Gastrocnemius medialis (tissue), 4 donors: ENCODE measurements around the gene PRPF18. TPM values are rescaled to one million over a fixed set of nuclear protein-coding genes. Genes with fewer than 3 reads are reported as not detected.

Experiments used
- ATAC-seq, 2 donors: fragments of 150-250 bp; one replicate each; pipeline ENCODE4 v1.9.1; 2016
- DNase-seq, 2 donors: peaks; one replicate each; pipeline ENCODE4 v3.0.0-alpha.2; 2019
- H3K27ac ChIP-seq, 4 donors: fragments of 200-600 bp; sonication (generic); 1 replicate in 1 of 4; 2 replicates in 3 of 4; pipeline ENCODE4 v1.5.1; 2016 to 2018; ENCODE audit warnings: mild to moderate bottlenecking in 2 of 4, moderate library complexity in 1 of 4
- H3K27me3 ChIP-seq, 3 donors: fragments of 200-600 bp; sonication (generic) in 2 of 3; 1 replicate in 1 of 3; 2 replicates in 2 of 3; pipeline versions ENCODE4 v1.5.1 to v1.6.0; 2016 to 2019; ENCODE audit warnings: mild to moderate bottlenecking in 1 of 3, moderate library complexity in 1 of 3
- H3K36me3 ChIP-seq, 2 donors: fragments of 200-600 bp; sonication (generic) in 1 of 2; one replicate each; pipeline ENCODE4 v1.5.1; 2017 to 2018
- H3K4me1 ChIP-seq, 2 donors: fragments of 200-600 bp; sonication (generic) in 1 of 2; one replicate each; pipeline ENCODE4 v1.5.1; 2016 to 2017; ENCODE audit warnings: mild to moderate bottlenecking in 2 of 2
- H3K4me3 ChIP-seq, 4 donors: fragments of 200-600 bp; sonication (generic) in 3 of 4; 1 replicate in 1 of 4; 2 replicates in 3 of 4; pipeline ENCODE4 v1.5.1; 2016 to 2019; ENCODE audit warnings: mild to moderate bottlenecking in 2 of 4
- H3K9me3 ChIP-seq, 3 donors: fragments of 200-600 bp; sonication (generic) in 2 of 3; 1 replicate in 1 of 3; 2 replicates in 2 of 3; pipeline ENCODE4 v1.5.1; 2016 to 2019
- CTCF ChIP-seq, 5 experiments: fragments of 450-650 bp in 3 of 5; fragments of 200-600 bp in 2 of 5; sonication (generic) in 2 of 5; IDR thresholded peaks in 4 of 5; conservative IDR thresholded peaks in 1 of 5; 1 replicate in 4 of 5; 2 replicates in 1 of 5; pipeline ENCODE4 v1.5.1; 2016 to 2019; ENCODE audit warnings: antibody characterized with exemption in 5 of 5, mild to moderate bottlenecking in 3 of 5, moderate library complexity in 3 of 5
- POLR2A ChIP-seq, 2 donors: fragments of 450-650 bp; IDR thresholded peaks; one replicate each; pipeline ENCODE4 v1.6.1; 2017; ENCODE audit warnings: antibody characterized with exemption in 2 of 2, mild to moderate bottlenecking in 2 of 2, moderate library complexity in 2 of 2
- in situ Hi-C, 4 donors: fragments of 200-750 bp; cut with MboI; loops; one replicate each; pipeline versions ENCODE4 v1.15.0 to v1.8.0; 2017; ENCODE audit warnings: low sequenced_read_pairs in 4 of 4
- intact Hi-C: fragments of 100-400 bp; cut with DNase I; formaldehyde crosslinking; loops from one replicate; pipeline ENCODE4 v1.15.1; 2023; ENCODE audit warnings: low total_unique reads
- total RNA-seq, 4 donors: library from RNA; depleted of rRNA; stranded (reverse); fragments of >200 nt; gene quantifications; one replicate each; pipeline versions ENCODE4 v1.1.0 to v1.2.3, GENCODE V29; 2016

Gene PRPF18
- total RNA-seq, 4 donors from 2014 or later = 21.3 to 35.4 (median 28.1) TPM

DNA sequence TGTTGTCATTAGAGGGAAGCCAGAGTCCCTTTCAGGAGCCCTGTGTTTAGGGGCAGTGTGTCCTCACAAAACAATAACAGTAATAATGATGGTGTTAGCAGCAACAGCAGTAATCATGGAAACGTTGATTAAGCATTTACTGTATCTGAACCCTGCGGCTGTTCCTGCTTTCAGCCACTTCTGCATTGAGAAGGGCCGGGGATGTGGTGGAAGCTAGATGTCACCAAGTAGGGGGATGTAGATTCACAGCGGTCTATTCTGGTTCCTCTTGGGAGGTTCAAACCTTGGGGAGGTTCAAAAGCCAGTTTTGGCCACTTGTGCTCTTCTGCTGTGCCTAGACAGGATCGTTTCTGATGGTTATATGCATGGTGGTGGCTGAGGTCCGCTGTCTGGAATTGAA, 44.8 kb downstream of the PRPF18 start:
- Histone ChIP-seq H3K36me3 (peaks cover 0 to 10% of the 10 kb centered on the region in 2 donors), H3K4me1 (peaks cover 5 to 25% of the 10 kb centered on the region in 2 donors), H3K9me3 (no peaks in the 10 kb centered on the region), H3K27me3 (no peaks in the 10 kb centered on the region), H3K4me3 (no peak overlapping the region), H3K27ac (peak overlapping the region; percentile 63 to 82 (median 71))
- ATAC-seq (no peak), DNase-seq (no peak)
- TF ChIP-seq CTCF (IDR thresholded peaks at IDR 0.05 in 4 of 5, conservative IDR thresholded peaks at IDR 0.05 in 1 of 5) = no peak
- TF ChIP-seq POLR2A (IDR thresholded peaks at IDR 0.05) = no peak
- intact Hi-C loops = no loop called here
- in situ Hi-C loops = no loop called here

DNA sequence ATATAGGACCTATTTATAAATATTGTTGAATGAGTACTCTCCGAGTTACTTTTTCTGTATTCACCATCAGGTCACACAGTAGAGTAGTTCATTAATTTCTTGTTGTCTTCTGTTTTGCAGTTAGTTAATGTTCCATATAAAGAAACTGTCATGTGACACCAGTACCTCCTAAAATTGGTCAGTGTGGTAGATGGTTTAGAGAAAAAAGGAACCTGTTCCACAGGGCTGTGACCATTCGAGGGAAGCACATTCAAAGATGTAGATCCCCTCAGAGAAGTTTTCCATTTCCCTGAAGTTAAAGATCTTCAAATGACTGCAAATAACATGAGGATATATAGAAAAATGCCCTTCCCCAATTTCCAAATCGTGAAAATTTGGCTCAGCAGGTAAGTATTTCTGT, 45.7 kb downstream of the PRPF18 start:
- ATAC-seq = no peak
- Histone ChIP-seq H3K4me3 (no peak overlapping the region), H3K36me3 (peaks cover 0 to 13% of the 10 kb centered on the region in 2 donors), H3K27me3 (no peaks in the 10 kb centered on the region), H3K27ac (peak overlapping the region; percentile 68 to 82 (median 76)), H3K9me3 (no peaks in the 10 kb centered on the region), H3K4me1 (peaks cover 5 to 25% of the 10 kb centered on the region in 2 donors)
- no peak for DNase-seq
- intact Hi-C loops = no loop called here
- no peak for TF ChIP-seq CTCF (IDR thresholded peaks at IDR 0.05 in 4 of 5, conservative IDR thresholded peaks at IDR 0.05 in 1 of 5)
- no peak for TF ChIP-seq POLR2A (IDR thresholded peaks at IDR 0.05)
- in situ Hi-C loops = no loop called here

GRCh38 chr10:13632884-13633440, 46.2 kb downstream of the PRPF18 start:
- Histone ChIP-seq H3K36me3 (peaks cover 0 to 13% of the 10 kb centered on the region in 2 donors), H3K27ac (peak overlapping the region; percentile 68 to 82 (median 76)), H3K4me3 (peak overlapping the region in 1 of 4 donors; percentile 22), H3K4me1 (peaks cover 5 to 25% of the 10 kb centered on the region in 2 donors), H3K9me3 (no peaks in the 10 kb centered on the region), H3K27me3 (no peaks in the 10 kb centered on the region)
- in situ Hi-C loops (no loop called here), intact Hi-C loops (no loop called here)
- DNase-seq (peak in 1 of 2 donors; percentile 43), ATAC-seq (peak; percentile 68 to 77)
- TF ChIP-seq POLR2A (IDR thresholded peaks at IDR 0.05) (no peak), CTCF (IDR thresholded peaks at IDR 0.05 in 4 of 5, conservative IDR thresholded peaks at IDR 0.05 in 1 of 5) (no peak)

DNA sequence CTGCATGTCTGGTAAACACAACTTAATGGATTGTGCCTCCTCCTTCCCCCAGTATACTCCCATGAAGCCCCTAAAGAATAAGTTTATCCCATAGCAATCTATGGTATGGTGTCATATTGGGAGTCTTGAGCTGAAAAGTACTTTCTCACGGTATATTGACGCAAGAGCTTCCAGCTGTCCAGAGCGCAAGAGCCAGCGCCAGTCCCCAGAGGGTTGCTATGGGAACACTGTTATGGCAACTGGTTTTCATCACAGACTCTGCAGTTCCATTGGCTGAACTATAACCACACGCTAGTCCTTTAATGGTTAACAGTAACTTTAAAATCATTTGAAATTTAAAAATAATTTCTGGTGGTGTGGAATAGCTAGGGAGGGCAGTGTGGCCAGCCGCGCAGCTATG, 46.9 kb downstream of the PRPF18 start:
- no peaks in the 10 kb centered on the region for H3K9me3 ChIP-seq
- H3K4me1 ChIP-seq = peaks cover 5 to 25% of the 10 kb centered on the region in 2 donors
- TF ChIP-seq POLR2A (IDR thresholded peaks at IDR 0.05) (no peak), CTCF (IDR thresholded peaks at IDR 0.05 in 4 of 5, conservative IDR thresholded peaks at IDR 0.05 in 1 of 5) (no peak)
- intact Hi-C loops = no loop called here
- peak; percentile 41 to 72 for DNase-seq
- H3K4me3 ChIP-seq = peak overlapping the region in 1 of 4 donors; percentile 22
- H3K27me3 ChIP-seq = no peaks in the 10 kb centered on the region
- in situ Hi-C loops = no loop called here
- peaks cover 0 to 13% of the 10 kb centered on the region in 2 donors for H3K36me3 ChIP-seq
- ATAC-seq = peak; percentile 84 to 89
- peak overlapping the region; percentile 68 to 82 (median 76) for H3K27ac ChIP-seq
